Muscle of back (tissue), 11 donors: ENCODE data around the gene ZCCHC24. TPM values are rescaled to one million over a fixed set of nuclear protein-coding genes. Genes with fewer than 3 reads are reported as not detected.
A peak's percentile ranks its signal among the peaks of the same experiment; 100 is the strongest.

ENCODE experiments used
- DNase-seq, 3 donors: peaks; one replicate each; pipeline versions ENCODE4 v3.0.0 to v3.0.0-alpha.2; 2013
- polyA plus RNA-seq, 10 donors: library from polyadenylated mRNA; unstranded; fragments of 120-200 nt; gene quantifications; one replicate each; pipeline ENCODE4 v1.2.1, GENCODE V29; 2013; ENCODE audit not compliant: insufficient read length in 10 of 10

Gene ZCCHC24
- polyA plus RNA-seq, 10 donors = 52.3 to 71.5 (median 59.3) TPM

- DNase-seq = peak in 1 of 3 donors; percentile 59
Observed at GRCh38 chr10:79400146-79401004, 45.0 kb downstream of the ZCCHC24 start.

- DNase-seq = peak; percentile 87 to 94 (median 90)
Observed at GRCh38 chr10:79399223-79399831, 46.1 kb downstream of the ZCCHC24 start.

GRCh38 chr10:79398642-79399041 is 46.8 kb downstream of the ZCCHC24 start:
- no peak for DNase-seq

GRCh38 chr10:79397575-79398303 is 47.7 kb downstream of the ZCCHC24 start:
- peak in 2 of 3 donors; percentile 68 to 78 for DNase-seq

- peak in 1 of 3 donors; percentile 59 for DNase-seq
Observed at GRCh38 chr10:79397051-79397450, 48.4 kb downstream of the ZCCHC24 start.

GRCh38 chr10:79396520-79396919 is 48.9 kb downstream of the ZCCHC24 start:
- DNase-seq = no peak

- DNase-seq = no peak
Observed at GRCh38 chr10:79394664-79395063, 50.8 kb downstream of the ZCCHC24 start.

- DNase-seq = no peak
Observed at GRCh38 chr10:79393924-79394610, 51.4 kb downstream of the ZCCHC24 start.

- no peak for DNase-seq
Observed at GRCh38 chr10:79393221-79393923, 52.1 kb downstream of the ZCCHC24 start.

- no peak for DNase-seq
Observed at GRCh38 chr10:79392506-79393176, 52.8 kb downstream of the ZCCHC24 start.

GRCh38 chr10:79392020-79392398 is 53.4 kb downstream of the ZCCHC24 start:
- DNase-seq = no peak

- DNase-seq = no peak
Observed at GRCh38 chr10:79391231-79392019, 54.0 kb downstream of the ZCCHC24 start.

- DNase-seq = peak in 1 of 3 donors; percentile 51
Observed at GRCh38 chr10:79390551-79391229, 54.7 kb downstream of the ZCCHC24 start.

GRCh38 chr10:79390057-79390456 is 55.4 kb downstream of the ZCCHC24 start:
- no peak for DNase-seq

- DNase-seq = peak in 1 of 3 donors; percentile 7
Observed at GRCh38 chr10:79387974-79388850, 57.2 kb downstream of the ZCCHC24 start.

- peak in 1 of 3 donors; percentile 2 for DNase-seq
Observed at GRCh38 chr10:79387466-79387973, 57.9 kb downstream of the ZCCHC24 start.

GRCh38 chr10:79386637-79387465 is 58.6 kb downstream of the ZCCHC24 start:
- peak in 1 of 3 donors; percentile 32 for DNase-seq
